Glutamatergic neuron (in vitro differentiated cells): ENCODE data around the gene MADCAM1. TPM values are rescaled to one million over a fixed set of nuclear protein-coding genes. Genes with fewer than 3 reads are reported as not detected.

Source experiments
- DNase-seq: peaks from one replicate; pipeline ENCODE4 v3.0.0; 2022
- H3K27ac Mint-ChIP-seq: one replicate; pipeline ENCODE4 v1.8.0; 2020; ENCODE audit warnings: mild to moderate bottlenecking, mixed read lengths, inconsistent platforms; ENCODE audit not compliant: unreplicated experiment
- H3K27me3 Mint-ChIP-seq: one replicate; pipeline ENCODE4 v1.8.0; 2020; ENCODE audit warnings: mild to moderate bottlenecking, moderate library complexity, mixed read lengths, inconsistent platforms; ENCODE audit not compliant: unreplicated experiment
- H3K36me3 Mint-ChIP-seq: one replicate; pipeline ENCODE4 v1.8.0; 2020; ENCODE audit warnings: mild to moderate bottlenecking, mixed read lengths, inconsistent platforms; ENCODE audit not compliant: unreplicated experiment
- H3K4me1 Mint-ChIP-seq: one replicate; pipeline ENCODE4 v1.8.0; 2020; ENCODE audit warnings: mild to moderate bottlenecking, low read depth, mixed read lengths, inconsistent platforms; ENCODE audit not compliant: unreplicated experiment
- H3K4me3 Mint-ChIP-seq: one replicate; pipeline ENCODE4 v1.8.0; 2020; ENCODE audit warnings: mild to moderate bottlenecking, mixed read lengths, inconsistent platforms; ENCODE audit not compliant: unreplicated experiment
- H3K9me3 Mint-ChIP-seq: one replicate; pipeline ENCODE4 v1.8.0; 2020; ENCODE audit warnings: mild to moderate bottlenecking, moderate library complexity, mixed read lengths, inconsistent platforms; ENCODE audit not compliant: unreplicated experiment
- CTCF ChIP-seq: fragments of 200-600 bp; sonication (generic); IDR thresholded peaks from one replicate; pipeline ENCODE4 v1.5.0; 2021; ENCODE audit not compliant: partially characterized antibody, unreplicated experiment
- total RNA-seq: library from RNA; stranded (reverse); fragmentation: NEBNext Ultra II Directional; extraction: Animal tissue kit (Norgen Biotek cat#: 25700); gene quantifications from one replicate; pipeline ENCODE4 v1.2.1, GENCODE V29; 2021; ENCODE audit not compliant: unreplicated experiment

MADCAM1 gene
- total RNA-seq, 1 donor from 2014 or later = 1.7 TPM

DNA sequence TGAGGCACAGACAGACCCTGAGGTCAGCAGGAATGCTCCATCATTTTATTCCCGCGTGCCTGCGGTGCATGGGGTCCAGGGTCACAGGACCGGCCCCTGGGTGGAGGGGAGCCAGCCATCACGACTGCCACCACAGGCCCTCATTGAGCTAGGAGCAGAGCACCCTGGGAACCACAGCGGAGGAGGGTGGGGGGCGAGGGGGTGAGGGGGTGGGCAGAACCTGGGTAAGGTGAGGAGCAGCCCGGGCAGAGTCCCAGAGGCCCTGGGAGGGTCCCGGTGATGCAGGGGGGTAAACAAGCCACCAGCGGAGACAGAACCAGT, 1.2 kb upstream of the MADCAM1 start:
- H3K4me3 Mint-ChIP-seq = no peak overlapping the region
- peaks cover 16% of the 10 kb centered on the region for H3K27me3 Mint-ChIP-seq

GRCh38 chr19:495402-496111, 729 bp upstream of the MADCAM1 start:
- peaks cover 2% of the 10 kb centered on the region for H3K4me1 Mint-ChIP-seq
- H3K4me3 Mint-ChIP-seq = no peak overlapping the region
- TF ChIP-seq CTCF = peak; percentile 94
- H3K36me3 Mint-ChIP-seq = peaks cover 4% of the 10 kb centered on the region
- peaks cover 6% of the 10 kb centered on the region for H3K9me3 Mint-ChIP-seq
- peak; percentile 79 for DNase-seq
- H3K27ac Mint-ChIP-seq = no peak overlapping the region
- H3K27me3 Mint-ChIP-seq = peaks cover 14% of the 10 kb centered on the region

More for the DNA sequence above, 1.2 kb upstream of the MADCAM1 start:
- Mint-ChIP-seq H3K36me3 (peaks cover 4% of the 10 kb centered on the region), H3K27ac (no peak overlapping the region), H3K9me3 (peaks cover 7% of the 10 kb centered on the region), H3K4me1 (peaks cover 2% of the 10 kb centered on the region)
- DNase-seq = no peak
- TF ChIP-seq CTCF = no peak

DNA sequence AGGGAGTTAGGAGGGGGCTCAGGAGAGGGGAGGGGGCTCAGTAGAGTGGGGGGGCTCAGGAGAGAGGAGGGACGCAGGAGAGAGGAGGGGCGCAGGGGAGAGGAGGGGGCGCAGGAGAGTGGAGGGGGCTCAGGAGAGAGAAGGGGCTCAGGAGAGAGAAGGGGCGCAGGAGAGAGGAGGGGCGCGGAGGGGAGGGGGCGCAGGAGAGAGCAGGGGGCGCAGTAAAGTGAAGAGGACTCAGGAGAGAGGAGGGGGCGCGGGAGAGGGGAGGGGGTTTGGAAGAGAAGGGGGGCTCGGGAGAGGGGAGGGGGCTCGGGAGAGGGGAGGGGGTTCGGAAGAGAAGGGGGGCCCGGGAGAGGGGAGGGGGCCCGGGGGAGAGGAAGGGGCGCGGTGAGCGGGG, 700 bp downstream of the MADCAM1 start:
- Mint-ChIP-seq H3K27ac (no peak overlapping the region), H3K4me3 (no peak overlapping the region), H3K36me3 (peaks cover 4% of the 10 kb centered on the region), H3K9me3 (peaks cover 6% of the 10 kb centered on the region), H3K4me1 (peaks cover 2% of the 10 kb centered on the region), H3K27me3 (peaks cover 14% of the 10 kb centered on the region)
- no peak for DNase-seq
- TF ChIP-seq CTCF = no peak

DNA sequence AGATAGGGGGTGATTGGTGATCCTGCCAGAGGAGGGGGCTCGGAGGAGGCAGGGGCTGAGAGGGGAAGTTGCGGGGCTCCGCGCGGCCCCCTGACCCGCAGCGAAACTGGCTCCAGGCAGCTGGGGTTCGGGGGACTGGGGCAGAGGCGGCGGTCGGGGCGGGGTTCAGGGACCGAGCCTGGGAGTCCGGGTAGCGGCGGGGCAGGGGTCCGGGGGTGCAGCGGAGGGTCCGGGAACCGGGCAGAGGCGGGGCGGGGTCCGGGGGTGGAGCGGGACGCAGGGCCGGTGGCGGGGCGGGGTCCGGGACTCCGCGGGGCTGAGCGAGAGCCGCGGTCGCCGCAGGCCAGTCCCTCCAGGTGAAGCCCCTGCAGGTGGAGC, 1.2 kb downstream of the MADCAM1 start:
- Mint-ChIP-seq H3K9me3 (peaks cover 6% of the 10 kb centered on the region), H3K27me3 (peaks cover 14% of the 10 kb centered on the region), H3K4me3 (no peak overlapping the region), H3K4me1 (peaks cover 2% of the 10 kb centered on the region), H3K27ac (no peak overlapping the region), H3K36me3 (peaks cover 4% of the 10 kb centered on the region)
- no peak for DNase-seq
- TF ChIP-seq CTCF = no peak

DNA sequence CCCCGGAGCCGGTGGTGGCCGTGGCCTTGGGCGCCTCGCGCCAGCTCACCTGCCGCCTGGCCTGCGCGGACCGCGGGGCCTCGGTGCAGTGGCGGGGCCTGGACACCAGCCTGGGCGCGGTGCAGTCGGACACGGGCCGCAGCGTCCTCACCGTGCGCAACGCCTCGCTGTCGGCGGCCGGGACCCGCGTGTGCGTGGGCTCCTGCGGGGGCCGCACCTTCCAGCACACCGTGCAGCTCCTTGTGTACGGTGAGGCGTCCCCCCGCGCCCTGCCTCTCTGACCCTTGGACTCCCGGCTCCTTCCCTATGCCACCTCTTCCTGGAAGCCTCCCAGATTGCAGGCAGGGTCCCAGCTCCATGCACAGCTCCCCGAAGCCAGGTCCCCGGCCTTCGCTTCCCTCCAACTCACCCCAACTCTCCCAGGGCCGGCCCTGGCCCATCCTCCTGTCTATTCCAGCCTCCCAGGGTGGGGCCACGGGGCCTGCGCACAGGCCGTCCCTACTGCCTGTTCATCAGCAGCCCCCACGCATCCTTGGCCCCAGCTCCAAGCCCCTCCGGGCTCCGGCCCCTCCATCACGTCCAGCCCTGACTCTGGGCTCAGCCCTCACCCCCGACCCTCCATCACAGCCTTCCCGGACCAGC, 1.7 kb downstream of the MADCAM1 start:
- H3K4me3 Mint-ChIP-seq = no peak overlapping the region
- peaks cover 4% of the 10 kb centered on the region for H3K36me3 Mint-ChIP-seq
- peaks cover 6% of the 10 kb centered on the region for H3K9me3 Mint-ChIP-seq
- no peak for TF ChIP-seq CTCF
- peaks cover 13% of the 10 kb centered on the region for H3K27me3 Mint-ChIP-seq
- no peak for DNase-seq
- no peak overlapping the region for H3K27ac Mint-ChIP-seq
- peaks cover 2% of the 10 kb centered on the region for H3K4me1 Mint-ChIP-seq
